HG02759 (cell line): ENCODE measurements around the gene ENDOD1.
"Not testable (repeated sequence)": the region's sequence is repeated elsewhere in the genome, so short reads cannot be mapped to it uniquely, and the experiment has no call there.

Experiments
- ATAC-seq: cut with Tn5 transposase; IDR thresholded peaks from one replicate; pipeline ENCODE4 v1.9.1; 2021; ENCODE audit warnings: mild to moderate bottlenecking, moderate library complexity; ENCODE audit not compliant: unreplicated experiment

ENDOD1 gene

GRCh38 chr11:95102733-95103132, 13.1 kb downstream of the ENDOD1 start:
- no peak for ATAC-seq

- ATAC-seq, result no peak
These were observed 14.1 kb downstream of the ENDOD1 start for GRCh38 chr11:95103701-95104100.

GRCh38 chr11:95104121-95104830, 14.6 kb downstream of the ENDOD1 start:
- ATAC-seq, result no peak

GRCh38 chr11:95104856-95105255, 15.2 kb downstream of the ENDOD1 start:
- no peak for ATAC-seq

- ATAC-seq, result no peak
These were observed 18.5 kb downstream of the ENDOD1 start for GRCh38 chr11:95108159-95108611.

- ATAC-seq, result no peak
These were observed 19.3 kb downstream of the ENDOD1 start for GRCh38 chr11:95108671-95109551.

GRCh38 chr11:95111471-95111870, 21.8 kb downstream of the ENDOD1 start:
- not testable (repeated sequence) for ATAC-seq

- ATAC-seq, result no peak
These were observed 22.4 kb downstream of the ENDOD1 start for GRCh38 chr11:95111923-95112540.

- no peak for ATAC-seq
These were observed 26.0 kb downstream of the ENDOD1 start for GRCh38 chr11:95115597-95115996.

- no peak for ATAC-seq
These were observed 29.9 kb downstream of the ENDOD1 start for GRCh38 chr11:95119361-95120060.

GRCh38 chr11:95121698-95122097, 32.1 kb downstream of the ENDOD1 start:
- no peak for ATAC-seq

GRCh38 chr11:95123556-95123955, 33.9 kb downstream of the ENDOD1 start:
- ATAC-seq, result no peak

- no peak for ATAC-seq
These were observed 39.0 kb downstream of the ENDOD1 start for GRCh38 chr11:95128602-95129001.

GRCh38 chr11:95132956-95133355, 43.3 kb downstream of the ENDOD1 start:
- no peak for ATAC-seq

GRCh38 chr11:95134491-95134890, 44.8 kb downstream of the ENDOD1 start:
- ATAC-seq, result no peak

GRCh38 chr11:95135155-95135554, 45.5 kb downstream of the ENDOD1 start:
- no peak for ATAC-seq

- ATAC-seq, result no peak
These were observed 46.2 kb downstream of the ENDOD1 start for GRCh38 chr11:95135880-95136279.

GRCh38 chr11:95136747-95137146, 47.1 kb downstream of the ENDOD1 start:
- not testable (repeated sequence) for ATAC-seq

- ATAC-seq, result no peak
These were observed 47.7 kb downstream of the ENDOD1 start for GRCh38 chr11:95137299-95137698.

- peak; percentile 84 for ATAC-seq
These were observed 48.8 kb downstream of the ENDOD1 start for GRCh38 chr11:95138448-95138847.
